Heart right ventricle (tissue), 16 donors: ENCODE data around the gene BRME1. TPM values are rescaled to one million over a fixed set of nuclear protein-coding genes. Genes with fewer than 3 reads are reported as not detected.

Experiments used
- ATAC-seq, 8 donors: fragments of 200-7000 bp; cut with Tn5 transposase; one replicate each; pipeline ENCODE4 v1.9.1; 2020; ENCODE audit warnings: mild to moderate bottlenecking in 8 of 8, moderate library complexity in 8 of 8, moderate number of reproducible peaks in 1 of 8
- DNase-seq, 2 donors: peaks; one replicate each; pipeline ENCODE4 v3.0.0-alpha.2; 2020
- H3K27ac ChIP-seq, 10 donors: fragments of 200-600 bp; sonication (generic) in 2 of 10; one replicate each; pipeline versions ENCODE4 v1.5.0 to v1.8.0; 2020 to 2022; ENCODE audit warnings: mild to moderate bottlenecking in 3 of 10
- H3K27me3 ChIP-seq, 7 donors: fragments of 200-600 bp; one replicate each; pipeline ENCODE4 v1.8.0; 2021 to 2022; ENCODE audit warnings: mild to moderate bottlenecking in 2 of 7
- H3K36me3 ChIP-seq, 9 donors: fragments of 200-600 bp; sonication (generic) in 1 of 9; one replicate each; pipeline versions ENCODE4 v1.5.0 to v1.8.0; 2020 to 2022; ENCODE audit warnings: mild to moderate bottlenecking in 2 of 9
- H3K4me1 ChIP-seq, 9 donors: fragments of 200-600 bp; sonication (generic) in 1 of 9; one replicate each; pipeline versions ENCODE4 v1.5.0 to v1.8.0; 2020 to 2022; ENCODE audit warnings: mild to moderate bottlenecking in 4 of 9
- H3K4me3 ChIP-seq, 10 donors: fragments of 200-600 bp; sonication (generic) in 2 of 10; one replicate each; pipeline versions ENCODE4 v1.5.0 to v1.8.0; 2020 to 2022; ENCODE audit warnings: mild to moderate bottlenecking in 7 of 10, moderate library complexity in 2 of 10
- H3K9me3 ChIP-seq, 11 donors: fragments of 200-600 bp in 10 of 11; sonication (generic) in 2 of 11; one replicate each; pipeline versions ENCODE4 v1.5.0 to v1.8.0; 2013 to 2022; ENCODE audit warnings: mild to moderate bottlenecking in 2 of 11, control low read depth in 1 of 11, moderate library complexity in 1 of 11
- CTCF ChIP-seq, 9 donors: fragments of 200-600 bp; sonication (generic) in 2 of 9; IDR thresholded peaks; one replicate each; pipeline versions ENCODE4 v1.5.0 to v1.8.0; 2021 to 2022; ENCODE audit warnings: antibody characterized with exemption in 9 of 9, mild to moderate bottlenecking in 5 of 9, moderate library complexity in 1 of 9
- WGBS, 2 donors: extraction: QIAGEN DNeasy Blood & Tissue Kit; methylation state at CpG; one replicate each; pipeline ENCODE4 v1.1.7; 2013; ENCODE audit warnings: inconsistent platforms in 1 of 2; 5-methylcytosine and 5-hydroxymethylcytosine counted together
- intact Hi-C, 10 donors: fragments of 100-400 bp; cut with DNase I; formaldehyde crosslinking; loops; one replicate each; pipeline versions ENCODE4 v1.11.1 to v1.14.2; 2022
- polyA plus RNA-seq, 2 donors: library from polyadenylated mRNA; stranded (reverse); fragments of 200-250 nt; gene quantifications; one replicate each; pipeline ENCODE4 v1.2.3, GENCODE V29; 2013
- total RNA-seq, 10 donors: library from RNA; stranded (reverse); fragmentation: NEBNext Ultra II Directional in 3 of 10; extraction: Animal tissue kit (Norgen Biotek cat#: 25700) in 3 of 10; gene quantifications; one replicate each; pipeline versions ENCODE4 v1.2.1 to v1.2.4, GENCODE V29; 2021 to 2023
- donor health status: Arrhythmogenic right ventricular cardiomyopathy.
- donor health status: ischemic (EF 13 %, LVEDD 7.1; RV severe dilation, severe dysfunction).
- donor health status: healthy with polysubstance abuse.
- donor health status: DM: no; HTN: yes; CAD: no.
- donor health status: DM: no; HTN: no; CAD: no.
- donor health status: ischemic (EF 25% LVEDD 6.9; RV normal size, moderate dysfunction).
- donor health status: ischemic (EF 25% LVEDD 5.7; RV mildly dilated, moderate dysfunction).
- donor health status: healthy.
- donor health status: DM: yes; HTN: yes; CAD: no.
- donor health status: Ischemic cardiomyopathy.
- donor health status: ischemic (EF 35%, LVEDD 5.7; RV mildly dilated, moderate dysfunction).
- donor health status: nonischemic (EF 11% LVEDD 7.7; RV severe dilation, severe dysfunction).
- donor health status: DM: yes; HTN: yes; CAD: no.
- donor health status: PGD.
- donor health status: ischemic (EF 29% LVEDD 5.4; RV normal size, mild dysfunction).
- donor health status: nonischemic (EF 23%, LVEDD 6.1; RV moderate dilation, normal function).

The BRME1 gene
- total and polyA plus RNA-seq, 12 donors, result 0.19 to 2.0 (median 0.63) TPM; not detected in 2

GRCh38 chr19:13861714-13862531, 44.0 kb downstream of the BRME1 start:
- peak; percentile 91 to 96 (median 94) for ATAC-seq
- 2 to 4% methylated on average over 27 of the region's 27 CpGs for WGBS, 2 donors
- no peaks in the 10 kb centered on the region for H3K36me3 ChIP-seq
- H3K27ac ChIP-seq, result peak overlapping the region; percentile 78 to 97 (median 96)
- DNase-seq, result peak; percentile 95
- H3K27me3 ChIP-seq, result peaks cover 0 to 29% (median 0%) of the 10 kb centered on the region in 7 donors
- peak overlapping the region in 9 of 10 donors; percentile 25 to 59 (median 51) for H3K4me3 ChIP-seq
- no peaks in the 10 kb centered on the region for H3K9me3 ChIP-seq
- intact Hi-C loops, result loop anchor here (1.0 to 10.0 kb wide), 11 partner anchors 23 to 587 kb away; partner anchors contain the start of gene ZSWIM4 (in 1 of the 10)
- peak; percentile 95 to 99 (median 98) for TF ChIP-seq CTCF (IDR thresholded peaks at IDR 0.05)
- H3K4me1 ChIP-seq, result peaks cover 9 to 37% (median 27%) of the 10 kb centered on the region in 9 donors

- WGBS, 2 donors, result 35 to 47% methylated on average over 11 of the region's 11 CpGs
- intact Hi-C loops, result loop anchor here in 9 of 10 donors (5.0 to 10.0 kb wide), 5 partner anchors 64 to 587 kb away; partner anchors contain the start of gene ZSWIM4 (in 1 of the 9)
- peak overlapping the region in 9 of 10 donors; percentile 25 to 59 (median 51) for H3K4me3 ChIP-seq
- peaks cover 0 to 23% (median 0%) of the 10 kb centered on the region in 7 donors for H3K27me3 ChIP-seq
- H3K4me1 ChIP-seq, result peaks cover 8 to 35% (median 24%) of the 10 kb centered on the region in 9 donors
- H3K9me3 ChIP-seq, result no peaks in the 10 kb centered on the region
- H3K27ac ChIP-seq, result peak overlapping the region; percentile 78 to 97 (median 96)
- H3K36me3 ChIP-seq, result no peaks in the 10 kb centered on the region
- no peak for TF ChIP-seq CTCF (IDR thresholded peaks at IDR 0.05)
- ATAC-seq, result peak in 7 of 8 donors; percentile 5 to 45 (median 17)
- no peak for DNase-seq
Measured at GRCh38 chr19:13861392-13861713, 44.6 kb downstream of the BRME1 start.

GRCh38 chr19:13860679-13861391, 45.1 kb downstream of the BRME1 start:
- DNase-seq, result no peak
- WGBS, 2 donors, result 77% methylated on average over 13 of the region's 13 CpGs
- TF ChIP-seq CTCF (IDR thresholded peaks at IDR 0.05), result no peak
- Histone ChIP-seq H3K36me3 (no peaks in the 10 kb centered on the region), H3K4me3 (peak overlapping the region in 8 of 10 donors; percentile 25 to 59 (median 52)), H3K27me3 (peaks cover 0 to 18% (median 0%) of the 10 kb centered on the region in 7 donors), H3K27ac (peak overlapping the region in 9 of 10 donors; percentile 94 to 97 (median 96)), H3K9me3 (no peaks in the 10 kb centered on the region), H3K4me1 (peaks cover 4 to 30% (median 19%) of the 10 kb centered on the region in 9 donors)
- ATAC-seq, result no peak
- intact Hi-C loops, result loop anchor here in 9 of 10 donors (5.0 to 10.0 kb wide), 5 partner anchors 64 to 586 kb away; partner anchors contain the start of gene ZSWIM4 (in 1 of the 9)

- Histone ChIP-seq H3K9me3 (no peaks in the 10 kb centered on the region), H3K27me3 (peaks cover 0 to 7% (median 0%) of the 10 kb centered on the region in 7 donors), H3K36me3 (no peaks in the 10 kb centered on the region), H3K27ac (no peak overlapping the region), H3K4me1 (peaks cover 4 to 30% (median 15%) of the 10 kb centered on the region in 9 donors), H3K4me3 (no peak overlapping the region)
- intact Hi-C loops, result no loop called here
- no peak for DNase-seq
- ATAC-seq, result no peak
- TF ChIP-seq CTCF (IDR thresholded peaks at IDR 0.05), result peak in 2 of 9 donors; percentile 6 to 18
- 97 to 98% methylated on average over 3 of the region's 3 CpGs for WGBS, 2 donors
Measured at GRCh38 chr19:13859361-13859880, 46.5 kb downstream of the BRME1 start.
